GM23338 (cell line): ENCODE data around the gene CORO7. TPM values are rescaled to one million over a fixed set of nuclear protein-coding genes. Genes with fewer than 3 reads are reported as not detected.

ENCODE experiments used
- ATAC-seq: fragments of 200-7000 bp; cut with Tn5 transposase; 3 replicates; pipeline ENCODE4 v1.9.1; 2020
- DNase-seq: peaks from one replicate; pipeline ENCODE4 v3.0.0-alpha.2; 2015; ENCODE audit warnings: low spot score
- H2AFZ ChIP-seq: fragments of 200-600 bp; sonication (generic); 2 replicates; pipeline ENCODE4 v1.8.0; 2016; ENCODE audit warnings: antibody characterized with exemption, mild to moderate bottlenecking, moderate library complexity
- H3F3A ChIP-seq: fragments of 200-600 bp; sonication (generic); replicated peaks from 2 replicates; pipeline ENCODE4 v1.8.0; 2017; ENCODE audit warnings: antibody characterized with exemption, mixed run types, low read depth
- H3K27ac ChIP-seq: fragments of 200-600 bp; sonication (generic); 2 replicates; pipeline ENCODE4 v1.6.1; 2016; ENCODE audit warnings: low read depth
- H3K27me3 ChIP-seq: fragments of 200-600 bp; sonication (generic); 2 replicates; pipeline ENCODE4 v1.8.0; 2016; ENCODE audit warnings: mild to moderate bottlenecking, mixed run types, moderate library complexity; ENCODE audit not compliant: insufficient read depth
- H3K36me3 ChIP-seq: fragments of 200-600 bp; sonication (generic); 2 replicates; pipeline ENCODE4 v1.8.0; 2016; ENCODE audit warnings: mild to moderate bottlenecking; ENCODE audit not compliant: insufficient read depth
- H3K4me1 ChIP-seq: fragments of 200-600 bp; sonication (generic); 2 replicates; pipeline ENCODE4 v1.8.0; 2016; ENCODE audit warnings: mild to moderate bottlenecking, moderate library complexity; ENCODE audit not compliant: insufficient read depth
- H3K4me2 ChIP-seq: fragments of 200-600 bp; sonication (generic); 2 replicates; pipeline ENCODE4 v1.7.1; 2017; ENCODE audit warnings: mixed run types
- H3K4me3 ChIP-seq: fragments of 200-600 bp; sonication (generic); 2 replicates; pipeline ENCODE4 v1.6.1; 2016; ENCODE audit warnings: mixed run types
- H3K79me2 ChIP-seq: fragments of 200-600 bp; sonication (generic); replicated peaks from 2 replicates; pipeline ENCODE4 v1.8.0; 2017; ENCODE audit warnings: mild to moderate bottlenecking; ENCODE audit not compliant: insufficient read depth
- H3K9me2 ChIP-seq: fragments of 200-600 bp; sonication (generic); 2 replicates; pipeline ENCODE4 v1.8.0; 2017; ENCODE audit not compliant: insufficient read depth
- H4K20me1 ChIP-seq: fragments of 200-600 bp; sonication (generic); replicated peaks from 2 replicates; pipeline ENCODE4 v1.8.0; 2017; ENCODE audit warnings: mild to moderate bottlenecking; ENCODE audit not compliant: insufficient read depth
- H3K27ac Mint-ChIP-seq: 2 replicates; pipeline ENCODE4 v1.8.0; 2020; ENCODE audit warnings: inconsistent platforms, mild to moderate bottlenecking, moderate library complexity, mixed read lengths
- H3K27me3 Mint-ChIP-seq: 3 replicates; pipeline ENCODE4 v1.8.0; 2022; ENCODE audit warnings: low read depth, mild to moderate bottlenecking, moderate library complexity, mixed read lengths, inconsistent platforms; ENCODE audit not compliant: insufficient read depth, poor library complexity
- H3K36me3 Mint-ChIP-seq: 3 replicates; pipeline ENCODE4 v1.8.0; 2021; ENCODE audit warnings: low read depth, mild to moderate bottlenecking, inconsistent platforms, moderate library complexity, mixed read lengths
- H3K4me1 Mint-ChIP-seq: 3 replicates; pipeline ENCODE4 v1.8.0; 2020; ENCODE audit warnings: mild to moderate bottlenecking, inconsistent platforms, mixed read lengths
- H3K4me3 Mint-ChIP-seq: 3 replicates; pipeline ENCODE4 v1.8.0; 2021; ENCODE audit warnings: moderate library complexity, mild to moderate bottlenecking, inconsistent platforms, mixed read lengths
- H3K9me3 Mint-ChIP-seq: 3 replicates; pipeline ENCODE4 v1.8.0; 2020; ENCODE audit warnings: moderate library complexity, mild to moderate bottlenecking, inconsistent platforms, mixed read lengths
- CREB1 ChIP-seq: fragments of 250-450 bp; sonication (Bioruptor Pico); IDR thresholded peaks from 2 replicates; pipeline ENCODE4 v1.5.0; 2020; ENCODE audit warnings: low read depth, mild to moderate bottlenecking, moderate library complexity
- ETS1 ChIP-seq: IDR thresholded peaks from 2 replicates; pipeline ENCODE4 v1.6.1; 2016; ENCODE audit warnings: antibody characterized with exemption
- EZH2 ChIP-seq: fragments of 200-600 bp; sonication (generic); IDR thresholded peaks from one replicate; pipeline ENCODE4 v1.8.0; 2017; ENCODE audit warnings: antibody characterized with exemption, mild to moderate bottlenecking, low read depth; ENCODE audit not compliant: unreplicated experiment
- EZH2phosphoT487 ChIP-seq: fragments of 200-600 bp; sonication (generic); IDR thresholded peaks from one replicate; pipeline ENCODE4 v1.8.1; 2018; ENCODE audit warnings: antibody characterized with exemption; ENCODE audit not compliant: unreplicated experiment
- JUNB ChIP-seq: IDR thresholded peaks from one replicate; pipeline ENCODE4 v1.6.1; 2016; ENCODE audit warnings: antibody characterized with exemption; ENCODE audit not compliant: unreplicated experiment
- NANOG ChIP-seq: IDR thresholded peaks from 2 replicates; pipeline ENCODE4 v1.6.1; 2016; ENCODE audit warnings: antibody characterized with exemption, borderline replicate concordance
- POLR2AphosphoS5 ChIP-seq: IDR thresholded peaks from 2 replicates; pipeline ENCODE4 v1.6.1; 2016; ENCODE audit warnings: antibody characterized with exemption, low read depth
- REST ChIP-seq: IDR thresholded peaks from one replicate; pipeline ENCODE4 v1.6.1; 2018; ENCODE audit warnings: antibody characterized with exemption; ENCODE audit not compliant: unreplicated experiment
- STAT1 ChIP-seq: IDR thresholded peaks from one replicate; pipeline ENCODE4 v1.6.1; 2016; ENCODE audit warnings: antibody characterized with exemption; ENCODE audit not compliant: unreplicated experiment
- ZNF114 ChIP-seq: fragments of 250-450 bp; sonication (Bioruptor Pico); IDR thresholded peaks from 2 replicates; pipeline ENCODE4 v1.5.0; 2020; ENCODE audit warnings: mild to moderate bottlenecking, moderate library complexity
- ZNF331 ChIP-seq: fragments of 250-450 bp; sonication (Bioruptor Pico); IDR thresholded peaks from 2 replicates; pipeline ENCODE4 v1.5.0; 2020; ENCODE audit warnings: low read depth, mild to moderate bottlenecking, moderate library complexity
- ZNF462 ChIP-seq: fragments of 250-450 bp; sonication (Bioruptor Pico); IDR thresholded peaks from 2 replicates; pipeline ENCODE4 v1.5.0; 2020; ENCODE audit warnings: mild to moderate bottlenecking, moderate library complexity
- polyA plus RNA-seq: library from polyadenylated mRNA; unstranded; fragments of >200 nt; fragmentation: Nextera tagmentation; extraction: Ambion mirVana; gene quantifications from 2 replicates; pipeline ENCODE4 v1.2.1, GENCODE V29; 2016
- total RNA-seq: library from RNA; depleted of rRNA; stranded (reverse); fragments of >200 nt; shearing (Covaris generic); gene quantifications from 2 replicates; pipeline ENCODE4 v1.2.3, GENCODE V29; 2014
- TF ChIP-seq, protein P1 (sequence below), 2 experiments: fragments of 200-600 bp in 1 of 2; sonication (generic) in 1 of 2; conservative IDR thresholded peaks; 2 replicates each; pipeline versions ENCODE4 v1.5.1 to v1.6.1; 2016 to 2017; ENCODE audit warnings: antibody characterized with exemption in 2 of 2, low read depth in 2 of 2, mild to moderate bottlenecking in 2 of 2, moderate library complexity in 1 of 2

Gene CORO7
- total and polyA plus RNA-seq, 2 experiments from 2014 or later: 14.2 to 46.4 TPM

GRCh38 chr16:4316864-4317531 is 99.4 kb downstream of the CORO7 start:
- no peak overlapping the region for H3K27ac Mint-ChIP-seq
- Histone ChIP-seq H3K4me2 (peak overlapping the region; percentile 96), H3K27ac (no peak overlapping the region), H2AFZ (no peak overlapping the region), H3F3A (peaks cover 14% of the 10 kb centered on the region), H4K20me1 (peaks cover 16% of the 10 kb centered on the region; the same call in 1 of the 2 replicates), H3K9me2 (no peaks in the 10 kb centered on the region), H3K4me3 (peak overlapping the region; percentile 84), H3K27me3 (peaks cover 19% of the 10 kb centered on the region), H3K36me3 (no peaks in the 10 kb centered on the region), H3K79me2 (peaks cover 48% of the 10 kb centered on the region), H3K4me1 (peaks cover 32% of the 10 kb centered on the region)
- peaks cover 3% of the 10 kb centered on the region; the same call in 1 of the 3 replicates for H3K9me3 Mint-ChIP-seq
- TF ChIP-seq REST: no peak
- no peak for TF ChIP-seq EZH2phosphoT487
- no peak for TF ChIP-seq ZNF462 (CRISPR knock-in tag)
- no peak for TF ChIP-seq POLR2AphosphoS5
- no peak for TF ChIP-seq ETS1
- TF ChIP-seq STAT1: no peak
- no peak for TF ChIP-seq ZNF114 (CRISPR knock-in tag)
- TF ChIP-seq JUNB: no peak
- no peak for TF ChIP-seq EZH2
- no peak for TF ChIP-seq CREB1 (CRISPR knock-in tag)
- no peak for TF ChIP-seq ZNF331 (CRISPR knock-in tag)
- TF ChIP-seq, protein P1, sequence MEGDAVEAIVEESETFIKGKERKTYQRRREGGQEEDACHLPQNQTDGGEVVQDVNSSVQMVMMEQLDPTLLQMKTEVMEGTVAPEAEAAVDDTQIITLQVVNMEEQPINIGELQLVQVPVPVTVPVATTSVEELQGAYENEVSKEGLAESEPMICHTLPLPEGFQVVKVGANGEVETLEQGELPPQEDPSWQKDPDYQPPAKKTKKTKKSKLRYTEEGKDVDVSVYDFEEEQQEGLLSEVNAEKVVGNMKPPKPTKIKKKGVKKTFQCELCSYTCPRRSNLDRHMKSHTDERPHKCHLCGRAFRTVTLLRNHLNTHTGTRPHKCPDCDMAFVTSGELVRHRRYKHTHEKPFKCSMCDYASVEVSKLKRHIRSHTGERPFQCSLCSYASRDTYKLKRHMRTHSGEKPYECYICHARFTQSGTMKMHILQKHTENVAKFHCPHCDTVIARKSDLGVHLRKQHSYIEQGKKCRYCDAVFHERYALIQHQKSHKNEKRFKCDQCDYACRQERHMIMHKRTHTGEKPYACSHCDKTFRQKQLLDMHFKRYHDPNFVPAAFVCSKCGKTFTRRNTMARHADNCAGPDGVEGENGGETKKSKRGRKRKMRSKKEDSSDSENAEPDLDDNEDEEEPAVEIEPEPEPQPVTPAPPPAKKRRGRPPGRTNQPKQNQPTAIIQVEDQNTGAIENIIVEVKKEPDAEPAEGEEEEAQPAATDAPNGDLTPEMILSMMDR (conservative IDR thresholded peaks at IDR 0.05; ENCODE audit: low read depth in 2 of 2): no peak
- TF ChIP-seq NANOG: no peak
- H3K27me3 Mint-ChIP-seq: peaks cover 22% of the 10 kb centered on the region
- no peaks in the 10 kb centered on the region; the same call in 2 of the 3 replicates for H3K36me3 Mint-ChIP-seq
- ATAC-seq (peak; percentile 6), DNase-seq (no peak)
- peaks cover 16% of the 10 kb centered on the region for H3K4me1 Mint-ChIP-seq
- H3K4me3 Mint-ChIP-seq: peak overlapping the region; percentile 71
